Caco-2 (cell line): ENCODE results near the gene LMF1. TPM values are rescaled to one million over a fixed set of nuclear protein-coding genes. Genes with fewer than 3 reads are reported as not detected.

Experiments used
- BruUV-seq: library from RNA; stranded (reverse); fragments of 400-500 nt; replicated peaks from 2 replicates; lab custom pipeline; 2021; lab: Mats Ljungman, UMichigan
- CTCF ChIA-PET: fragments of 300-600 bp; sonication (Branson Sonifier 250); formaldehyde crosslinking; loops from one replicate; lab custom pipeline; 2022; ENCODE audit warnings: antibody characterized with exemption; lab: Charles Lee
- POLR2A ChIA-PET: fragments of 300-600 bp; sonication (Branson Sonifier 250); formaldehyde crosslinking; loops from one replicate; lab custom pipeline; 2022; ENCODE audit warnings: antibody characterized with exemption; lab: Charles Lee
- DNase-seq, 2 experiments: peaks; one replicate each; pipeline versions ENCODE4 v3.0.0 to v3.0.0-alpha.2; 2020 to 2022
- H3K27me3 ChIP-seq: replicated peaks from 2 replicates; pipeline ENCODE4 v1.6.0; 2011; ENCODE audit warnings: low read length; ENCODE audit not compliant: control insufficient read depth, insufficient read depth
- H3K36me3 ChIP-seq: 2 replicates; pipeline ENCODE4 v1.5.1; 2011; ENCODE audit warnings: low read length; ENCODE audit not compliant: control insufficient read depth, insufficient read depth
- H3K4me1 ChIP-seq: fragments of 250-450 bp; sonication (Bioruptor Pico); 2 replicates; pipeline ENCODE4 v1.5.1; 2020; ENCODE audit warnings: mild to moderate bottlenecking
- H3K4me3 ChIP-seq: 2 replicates; pipeline ENCODE4 v1.5.1; 2011; ENCODE audit warnings: low read depth, mild to moderate bottlenecking, control low read depth, low read length
- H3K9me3 ChIP-seq: fragments of 250-450 bp; sonication (Bioruptor Pico); 2 replicates; pipeline ENCODE4 v1.5.1; 2020; ENCODE audit warnings: mild to moderate bottlenecking, moderate library complexity
- H3K27ac Mint-ChIP-seq: one replicate; pipeline ENCODE4 v1.8.0; 2022; ENCODE audit warnings: mixed read lengths; ENCODE audit not compliant: unreplicated experiment
- H3K27me3 Mint-ChIP-seq: one replicate; pipeline ENCODE4 v1.8.0; 2022; ENCODE audit warnings: mixed read lengths; ENCODE audit not compliant: insufficient read depth, unreplicated experiment
- H3K36me3 Mint-ChIP-seq: one replicate; pipeline ENCODE4 v1.8.0; 2022; ENCODE audit warnings: mild to moderate bottlenecking, mixed read lengths; ENCODE audit not compliant: insufficient read depth, unreplicated experiment
- H3K4me1 Mint-ChIP-seq: one replicate; pipeline ENCODE4 v1.8.0; 2022; ENCODE audit warnings: low read depth, mixed read lengths; ENCODE audit not compliant: unreplicated experiment
- H3K4me3 Mint-ChIP-seq: one replicate; pipeline ENCODE4 v1.8.0; 2022; ENCODE audit warnings: mild to moderate bottlenecking, moderate library complexity, mixed read lengths; ENCODE audit not compliant: unreplicated experiment
- H3K9me3 Mint-ChIP-seq: one replicate; pipeline ENCODE4 v1.8.0; 2022; ENCODE audit warnings: mixed read lengths; ENCODE audit not compliant: unreplicated experiment
- intact Hi-C: fragments of 100-400 bp; cut with micrococcal nuclease; formaldehyde crosslinking; loops from one replicate; pipeline ENCODE4 v1.10.0; 2022; ENCODE audit not compliant: unreplicated experiment
- total RNA-seq: library from RNA; stranded (reverse); gene quantifications from 2 replicates; pipeline ENCODE4 v1.2.3, GENCODE V29; 2022
- TF ChIP-seq, protein P1 (sequence below), 2 experiments: fragments of 200-600 bp in 1 of 2; IDR thresholded peaks; 1 replicate in 1 of 2; 2 replicates in 1 of 2; pipeline versions ENCODE4 v1.5.1 to v1.8.0; 2011 to 2022; ENCODE audit warnings: antibody characterized with exemption in 1 of 2, control low read depth in 1 of 2, inconsistent platforms in 1 of 2, low read depth in 1 of 2, low read length in 1 of 2, mild to moderate bottlenecking in 1 of 2, moderate library complexity in 1 of 2; ENCODE audit not compliant: insufficient read depth in 1 of 2, severe bottlenecking in 1 of 2, unreplicated experiment in 1 of 2

The LMF1 gene
- total RNA-seq, 1 experiment from 2014 or later = 12.3 TPM

DNA sequence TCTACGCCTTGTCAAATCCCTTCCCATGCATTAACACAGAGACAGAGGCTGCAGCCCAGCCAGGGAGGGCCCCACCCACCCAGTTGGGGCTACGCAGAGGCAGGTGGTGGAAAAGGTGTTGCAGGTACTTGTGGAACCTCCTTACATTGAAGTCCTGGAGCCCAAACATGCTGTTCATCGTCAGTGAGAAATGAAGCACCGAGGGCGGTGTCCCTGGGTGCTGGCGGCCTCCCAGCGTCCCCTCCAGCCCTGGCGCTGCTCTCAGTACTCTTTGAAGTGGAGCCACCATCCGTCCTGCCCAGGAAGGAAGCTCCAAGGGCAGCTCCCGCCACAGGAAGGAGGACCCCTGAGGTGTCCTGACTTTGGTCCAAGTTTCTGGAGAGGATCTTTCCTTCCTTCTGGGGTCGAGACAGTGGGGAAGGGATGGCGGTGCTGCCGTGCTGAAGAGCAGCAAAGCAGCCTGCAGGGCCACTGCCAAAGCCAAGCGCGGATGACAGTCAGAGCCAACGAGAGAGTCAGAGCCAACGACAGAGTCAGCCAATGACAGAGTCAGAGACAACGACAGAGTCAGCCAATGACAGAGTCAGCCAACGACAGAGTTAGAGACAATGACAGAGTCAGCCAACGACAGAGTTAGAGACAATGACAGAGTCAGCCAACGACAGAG lies 23.4 kb downstream of the LMF1 start:
- Mint-ChIP-seq H3K4me3 (no peak overlapping the region), H3K27me3 (no peaks in the 10 kb centered on the region), H3K4me1 (no peaks in the 10 kb centered on the region), H3K9me3 (peaks cover 7% of the 10 kb centered on the region), H3K27ac (no peak overlapping the region), H3K36me3 (no peaks in the 10 kb centered on the region)
- no peaks in the 10 kb centered on the region for H3K4me1 ChIP-seq
- POLR2A ChIA-PET = no interaction called here
- CTCF ChIA-PET = no interaction called here
- no peak for DNase-seq
- BruUV-seq = no TSS peak
- no peaks in the 10 kb centered on the region for H3K9me3 ChIP-seq
- H3K4me3 ChIP-seq = no peak overlapping the region
- intact Hi-C loops = no loop called here
- no peaks in the 10 kb centered on the region for H3K36me3 ChIP-seq
- no peaks in the 10 kb centered on the region for H3K27me3 ChIP-seq
- TF ChIP-seq, protein P1, sequence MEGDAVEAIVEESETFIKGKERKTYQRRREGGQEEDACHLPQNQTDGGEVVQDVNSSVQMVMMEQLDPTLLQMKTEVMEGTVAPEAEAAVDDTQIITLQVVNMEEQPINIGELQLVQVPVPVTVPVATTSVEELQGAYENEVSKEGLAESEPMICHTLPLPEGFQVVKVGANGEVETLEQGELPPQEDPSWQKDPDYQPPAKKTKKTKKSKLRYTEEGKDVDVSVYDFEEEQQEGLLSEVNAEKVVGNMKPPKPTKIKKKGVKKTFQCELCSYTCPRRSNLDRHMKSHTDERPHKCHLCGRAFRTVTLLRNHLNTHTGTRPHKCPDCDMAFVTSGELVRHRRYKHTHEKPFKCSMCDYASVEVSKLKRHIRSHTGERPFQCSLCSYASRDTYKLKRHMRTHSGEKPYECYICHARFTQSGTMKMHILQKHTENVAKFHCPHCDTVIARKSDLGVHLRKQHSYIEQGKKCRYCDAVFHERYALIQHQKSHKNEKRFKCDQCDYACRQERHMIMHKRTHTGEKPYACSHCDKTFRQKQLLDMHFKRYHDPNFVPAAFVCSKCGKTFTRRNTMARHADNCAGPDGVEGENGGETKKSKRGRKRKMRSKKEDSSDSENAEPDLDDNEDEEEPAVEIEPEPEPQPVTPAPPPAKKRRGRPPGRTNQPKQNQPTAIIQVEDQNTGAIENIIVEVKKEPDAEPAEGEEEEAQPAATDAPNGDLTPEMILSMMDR (IDR thresholded peaks at IDR 0.05; ENCODE audit: insufficient read depth in 1 of 2, low read depth in 1 of 2, low read length in 1 of 2, severe bottlenecking in 1 of 2, unreplicated experiment in 1 of 2) = no peak

DNA sequence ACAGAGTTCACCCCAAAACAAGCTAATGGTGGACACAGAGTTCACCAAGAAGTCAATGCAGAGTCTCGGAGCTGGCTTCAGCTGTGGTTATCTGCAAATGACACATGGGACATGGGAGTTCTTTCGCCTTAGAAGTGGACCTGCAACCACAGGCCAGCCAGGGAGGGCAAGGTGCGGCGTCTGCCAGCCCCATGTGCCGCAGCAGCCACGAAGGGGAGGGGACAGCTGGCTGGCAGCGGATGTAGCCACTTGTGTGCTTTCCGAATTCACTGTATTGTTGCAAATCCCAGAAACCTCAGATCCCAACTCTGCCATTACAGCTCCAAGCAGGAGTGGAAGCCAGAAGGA lies 24.8 kb downstream of the LMF1 start:
- H3K36me3 Mint-ChIP-seq = no peaks in the 10 kb centered on the region
- ChIA-PET POLR2A (no interaction called here), CTCF (interaction anchor here (0.5 kb wide), 1 partner anchor 109 kb away, joined by 6 read pairs; no protein-coding TSS in a partner anchor)
- H3K36me3 ChIP-seq = no peaks in the 10 kb centered on the region
- H3K4me3 Mint-ChIP-seq = no peak overlapping the region
- no peak for DNase-seq
- TF ChIP-seq, protein P1 (IDR thresholded peaks at IDR 0.05; ENCODE audit: insufficient read depth in 1 of 2, low read depth in 1 of 2, low read length in 1 of 2, severe bottlenecking in 1 of 2, unreplicated experiment in 1 of 2) = no peak
- H3K9me3 ChIP-seq = no peaks in the 10 kb centered on the region
- H3K4me3 ChIP-seq = no peak overlapping the region
- H3K4me1 Mint-ChIP-seq = no peaks in the 10 kb centered on the region
- H3K9me3 Mint-ChIP-seq = peaks cover 11% of the 10 kb centered on the region
- intact Hi-C loops = no loop called here
- no peak overlapping the region for H3K27ac Mint-ChIP-seq
- BruUV-seq = no TSS peak
- no peaks in the 10 kb centered on the region for H3K27me3 ChIP-seq
- no peaks in the 10 kb centered on the region for H3K27me3 Mint-ChIP-seq
- no peaks in the 10 kb centered on the region for H3K4me1 ChIP-seq

DNA sequence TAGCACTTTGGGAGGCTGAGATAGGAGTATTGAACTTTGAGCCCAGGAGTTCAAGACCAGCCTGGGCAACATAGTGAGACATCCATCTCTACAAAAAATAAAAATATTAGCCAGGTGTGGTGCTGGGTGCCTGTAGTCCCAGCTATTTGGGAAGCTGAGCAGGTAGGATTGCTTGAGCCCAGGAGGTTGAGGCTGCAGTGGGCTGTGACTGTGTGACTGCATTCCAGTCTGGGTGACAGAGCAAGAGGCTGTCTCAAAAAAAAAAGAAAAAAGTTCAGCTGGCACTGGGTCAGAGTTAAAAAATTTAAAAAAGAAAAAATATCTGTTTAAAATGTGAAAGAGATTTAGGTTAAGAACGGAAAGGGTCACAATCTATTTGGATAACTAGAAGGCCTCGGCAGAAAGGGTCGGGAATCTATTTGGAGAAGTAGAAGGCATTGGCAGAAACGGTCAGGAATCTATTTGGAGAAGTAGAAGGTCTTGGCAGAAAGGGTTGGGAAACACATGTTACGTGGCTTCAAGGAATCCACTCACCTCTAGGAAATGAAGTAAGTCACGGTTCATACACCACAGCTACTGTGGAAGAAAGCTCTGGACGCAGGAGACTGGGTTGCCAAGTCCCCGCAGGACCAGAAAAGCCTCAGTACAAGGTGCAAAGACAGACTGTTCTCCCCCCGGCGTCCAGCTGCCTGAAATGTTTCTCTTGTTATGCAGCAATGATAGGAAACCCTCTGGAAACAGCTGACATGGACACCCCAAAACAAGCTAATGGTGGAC lies 25.3 kb downstream of the LMF1 start:
- ChIA-PET CTCF (no interaction called here), POLR2A (no interaction called here)
- no peaks in the 10 kb centered on the region for H3K36me3 ChIP-seq
- Mint-ChIP-seq H3K9me3 (peaks cover 11% of the 10 kb centered on the region), H3K4me1 (no peaks in the 10 kb centered on the region), H3K27me3 (no peaks in the 10 kb centered on the region), H3K36me3 (no peaks in the 10 kb centered on the region), H3K27ac (no peak overlapping the region), H3K4me3 (no peak overlapping the region)
- no peak overlapping the region for H3K4me3 ChIP-seq
- no peak for DNase-seq
- H3K9me3 ChIP-seq = no peaks in the 10 kb centered on the region
- H3K4me1 ChIP-seq = no peaks in the 10 kb centered on the region
- no TSS peak for BruUV-seq
- TF ChIP-seq, protein P1 (IDR thresholded peaks at IDR 0.05; ENCODE audit: insufficient read depth in 1 of 2, low read depth in 1 of 2, low read length in 1 of 2, severe bottlenecking in 1 of 2, unreplicated experiment in 1 of 2) = no peak
- intact Hi-C loops = no loop called here
- H3K27me3 ChIP-seq = no peaks in the 10 kb centered on the region
